ENCODE results near the gene MYCBP2.

The MYCBP2 gene

DNA sequence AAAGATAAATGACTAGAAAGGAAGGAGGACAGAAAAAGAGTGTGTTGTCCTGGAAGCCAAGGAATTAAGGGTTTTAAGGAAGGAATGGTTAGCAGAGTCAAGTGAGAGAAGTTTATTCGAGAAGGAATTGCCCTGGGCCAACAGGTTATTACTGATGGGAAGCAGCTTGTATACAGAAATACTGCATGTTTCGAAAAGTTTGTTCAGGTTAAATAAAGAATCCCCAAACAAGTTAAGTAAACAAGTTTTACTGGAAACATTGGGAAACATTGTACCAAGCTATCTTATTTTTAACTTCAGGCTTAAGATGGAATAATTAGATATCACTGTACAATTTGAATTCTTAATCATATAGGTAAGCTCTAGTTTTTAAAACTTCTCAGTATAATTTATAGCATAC lies 271.7 kb downstream of the MYCBP2 start:
- no peak overlapping the region for H3K27ac ChIP-seq (ENCODE audit: low read depth, low read length)
- no peaks in the 10 kb centered on the region for H3K9me3 ChIP-seq (ENCODE audit: insufficient read depth, low read depth, low read length)
- H3K36me3 ChIP-seq (ENCODE audit: insufficient read depth, low read length) = peaks cover 52% of the 10 kb centered on the region
- no peaks in the 10 kb centered on the region for H3K4me1 ChIP-seq (ENCODE audit: insufficient read depth, low read length)
- H3K9ac ChIP-seq (ENCODE audit: low read depth, low read length) = no peak overlapping the region
- H3K27me3 ChIP-seq (ENCODE audit: insufficient read depth, low read length) = no peaks in the 10 kb centered on the region
- WGBS = 96% methylated on average over 2 of the region's 2 CpGs
- no peak overlapping the region for H3K4me3 ChIP-seq (ENCODE audit: low read length)

DNA sequence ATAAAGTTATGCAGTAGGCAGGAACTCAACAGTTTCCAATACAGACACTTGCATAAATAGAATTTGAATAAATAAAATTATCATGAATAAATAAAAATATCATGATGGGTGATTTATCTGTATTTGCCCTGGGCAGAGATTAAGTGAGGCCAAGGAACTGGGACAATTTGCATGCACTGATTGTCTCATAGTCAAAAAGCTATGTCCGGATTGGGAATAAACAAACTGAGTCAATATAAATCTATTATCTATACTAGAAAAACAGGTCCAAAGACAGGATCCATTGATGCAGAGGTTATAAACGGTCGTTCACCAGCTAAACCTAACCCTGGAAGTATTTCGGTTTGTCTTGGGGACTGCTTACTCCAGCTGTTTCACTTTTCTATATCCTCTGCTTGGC lies 273.7 kb downstream of the MYCBP2 start:
- Histone ChIP-seq H3K9me3 (ENCODE audit: insufficient read depth, low read depth, low read length) (no peaks in the 10 kb centered on the region), H3K9ac (ENCODE audit: low read depth, low read length) (no peak overlapping the region), H3K27ac (ENCODE audit: low read depth, low read length) (no peak overlapping the region), H3K27me3 (ENCODE audit: insufficient read depth, low read length) (no peaks in the 10 kb centered on the region), H3K4me1 (ENCODE audit: insufficient read depth, low read length) (peaks cover 12% of the 10 kb centered on the region), H3K4me3 (ENCODE audit: low read length) (no peak overlapping the region), H3K36me3 (ENCODE audit: insufficient read depth, low read length) (peaks cover 49% of the 10 kb centered on the region)
- 94% methylated on average over 3 of the region's 4 CpGs for WGBS

- H3K9ac ChIP-seq (ENCODE audit: low read depth, low read length) = no peak overlapping the region
- no peaks in the 10 kb centered on the region for H3K27me3 ChIP-seq (ENCODE audit: insufficient read depth, low read length)
- H3K36me3 ChIP-seq (ENCODE audit: insufficient read depth, low read length) = peaks cover 30% of the 10 kb centered on the region
- H3K27ac ChIP-seq (ENCODE audit: low read depth, low read length) = peak overlapping the region; percentile 38; the same call in 1 of the 2 replicates
- peaks cover 13% of the 10 kb centered on the region for H3K4me1 ChIP-seq (ENCODE audit: insufficient read depth, low read length)
- H3K9me3 ChIP-seq (ENCODE audit: insufficient read depth, low read depth, low read length) = peaks cover 3% of the 10 kb centered on the region
- H3K4me3 ChIP-seq (ENCODE audit: low read length) = no peak overlapping the region
- WGBS = 55% methylated on average over 4 of the region's 4 CpGs
These were observed 278.2 kb downstream of the MYCBP2 start for GRCh38 chr13:77048681-77049080.

DNA sequence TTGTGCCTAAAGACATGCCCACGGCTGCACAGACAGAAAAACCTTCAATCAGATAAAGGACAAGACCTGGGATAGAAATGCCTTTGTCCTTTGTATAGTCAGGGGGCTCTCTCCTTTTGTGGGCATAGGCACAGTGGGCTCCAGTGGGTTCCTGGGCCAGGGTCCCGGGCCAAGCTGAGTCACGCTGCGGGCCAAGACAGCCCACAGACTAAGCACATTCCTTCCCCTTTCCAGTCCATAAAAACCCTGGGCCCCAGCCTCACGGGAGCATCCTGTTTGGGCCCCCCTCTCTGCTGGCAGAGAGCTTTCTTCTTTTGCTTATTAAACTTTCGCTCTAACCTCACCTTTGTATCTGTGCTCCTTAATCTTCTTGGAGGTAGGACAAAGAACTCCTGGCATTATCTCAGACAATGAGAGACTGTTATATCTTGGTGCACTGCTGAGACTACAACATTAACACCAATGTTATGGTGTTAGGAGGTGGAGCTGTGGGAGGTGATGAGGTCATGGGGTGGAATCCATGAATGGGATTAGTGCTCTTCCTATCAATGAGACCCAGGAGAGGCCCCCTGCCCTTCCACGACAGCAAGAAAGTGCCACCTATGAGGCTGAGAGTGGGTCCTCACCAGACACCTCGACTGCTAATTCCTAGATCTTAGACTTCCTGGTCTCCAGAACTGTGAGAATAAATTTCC lies 279.1 kb downstream of the MYCBP2 start:
- H3K9ac ChIP-seq (ENCODE audit: low read depth, low read length) = peak overlapping the region; percentile 24; the same call in 1 of the 2 replicates
- H3K27ac ChIP-seq (ENCODE audit: low read depth, low read length) = peak overlapping the region; percentile 54
- peaks cover 24% of the 10 kb centered on the region for H3K36me3 ChIP-seq (ENCODE audit: insufficient read depth, low read length)
- peaks cover 13% of the 10 kb centered on the region for H3K4me1 ChIP-seq (ENCODE audit: insufficient read depth, low read length)
- peaks cover 3% of the 10 kb centered on the region for H3K9me3 ChIP-seq (ENCODE audit: insufficient read depth, low read depth, low read length)
- no peak overlapping the region for H3K4me3 ChIP-seq (ENCODE audit: low read length)
- H3K27me3 ChIP-seq (ENCODE audit: insufficient read depth, low read length) = no peaks in the 10 kb centered on the region
- 85% methylated on average over 8 of the region's 8 CpGs for WGBS

- Histone ChIP-seq H3K36me3 (ENCODE audit: insufficient read depth, low read length) (peaks cover 14% of the 10 kb centered on the region), H3K9ac (ENCODE audit: low read depth, low read length) (no peak overlapping the region), H3K9me3 (ENCODE audit: insufficient read depth, low read depth, low read length) (peaks cover 3% of the 10 kb centered on the region), H3K4me3 (ENCODE audit: low read length) (no peak overlapping the region), H3K4me1 (ENCODE audit: insufficient read depth, low read length) (no peaks in the 10 kb centered on the region; the same call in 1 of the 2 replicates), H3K27me3 (ENCODE audit: insufficient read depth, low read length) (no peaks in the 10 kb centered on the region), H3K27ac (ENCODE audit: low read depth, low read length) (no peak overlapping the region)
- 95% methylated on average over 5 of the region's 5 CpGs for WGBS
These were observed 284.2 kb downstream of the MYCBP2 start for GRCh38 chr13:77042566-77043177.

DNA sequence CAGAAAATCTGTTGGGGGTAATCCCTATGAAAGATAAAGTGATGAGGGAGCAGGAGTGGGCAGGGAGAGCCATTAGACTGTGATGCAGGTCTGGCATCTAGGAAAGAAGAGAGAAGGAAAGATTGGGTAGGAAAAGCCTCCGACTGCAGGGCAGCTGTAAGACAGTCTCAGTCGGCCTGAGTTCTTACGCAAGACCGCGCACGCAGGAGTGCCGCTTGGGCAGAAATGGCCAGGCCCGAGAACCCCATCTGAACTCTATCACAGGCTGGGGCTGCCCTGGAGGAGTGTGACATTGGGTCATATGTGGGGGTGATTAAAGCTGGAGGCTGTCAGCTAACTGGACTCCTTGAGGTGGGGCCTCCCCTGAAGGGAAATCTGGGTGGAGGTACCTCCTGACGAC lies 286.1 kb downstream of the MYCBP2 start:
- no peaks in the 10 kb centered on the region for H3K27me3 ChIP-seq (ENCODE audit: insufficient read depth, low read length)
- no peak overlapping the region for H3K27ac ChIP-seq (ENCODE audit: low read depth, low read length)
- no peak overlapping the region for H3K9ac ChIP-seq (ENCODE audit: low read depth, low read length)
- H3K36me3 ChIP-seq (ENCODE audit: insufficient read depth, low read length) = peaks cover 11% of the 10 kb centered on the region
- H3K9me3 ChIP-seq (ENCODE audit: insufficient read depth, low read depth, low read length) = no peaks in the 10 kb centered on the region
- no peaks in the 10 kb centered on the region for H3K4me1 ChIP-seq (ENCODE audit: insufficient read depth, low read length)
- 96% methylated on average over 9 of the region's 9 CpGs for WGBS
- H3K4me3 ChIP-seq (ENCODE audit: low read length) = no peak overlapping the region

GRCh38 chr13:77040076-77040475 lies 286.8 kb downstream of the MYCBP2 start:
- H3K36me3 ChIP-seq (ENCODE audit: insufficient read depth, low read length) = peaks cover 8% of the 10 kb centered on the region
- no peaks in the 10 kb centered on the region for H3K9me3 ChIP-seq (ENCODE audit: insufficient read depth, low read depth, low read length)
- H3K9ac ChIP-seq (ENCODE audit: low read depth, low read length) = no peak overlapping the region
- no peak overlapping the region for H3K27ac ChIP-seq (ENCODE audit: low read depth, low read length)
- no peak overlapping the region for H3K4me3 ChIP-seq (ENCODE audit: low read length)
- no peaks in the 10 kb centered on the region for H3K4me1 ChIP-seq (ENCODE audit: insufficient read depth, low read length)
- 98% methylated on average over 7 of the region's 7 CpGs for WGBS
- no peaks in the 10 kb centered on the region for H3K27me3 ChIP-seq (ENCODE audit: insufficient read depth, low read length)

- H3K36me3 ChIP-seq (ENCODE audit: insufficient read depth, low read length) = no peaks in the 10 kb centered on the region
- no peaks in the 10 kb centered on the region for H3K9me3 ChIP-seq (ENCODE audit: insufficient read depth, low read depth, low read length)
- H3K4me3 ChIP-seq (ENCODE audit: low read length) = no peak overlapping the region
- no peak overlapping the region for H3K9ac ChIP-seq (ENCODE audit: low read depth, low read length)
- H3K27me3 ChIP-seq (ENCODE audit: insufficient read depth, low read length) = no peaks in the 10 kb centered on the region
- no peaks in the 10 kb centered on the region for H3K4me1 ChIP-seq (ENCODE audit: insufficient read depth, low read length)
- 85% methylated on average over 4 of the region's 5 CpGs for WGBS
- H3K27ac ChIP-seq (ENCODE audit: low read depth, low read length) = no peak overlapping the region
These were observed 287.9 kb downstream of the MYCBP2 start for GRCh38 chr13:77038907-77039480.

GRCh38 chr13:77036279-77036678 lies 290.6 kb downstream of the MYCBP2 start:
- H3K4me3 ChIP-seq (ENCODE audit: low read length) = no peak overlapping the region
- WGBS = 83% methylated on average over 1 of the region's 1 CpG
- H3K9me3 ChIP-seq (ENCODE audit: insufficient read depth, low read depth, low read length) = no peaks in the 10 kb centered on the region
- no peak overlapping the region for H3K9ac ChIP-seq (ENCODE audit: low read depth, low read length)
- no peaks in the 10 kb centered on the region for H3K36me3 ChIP-seq (ENCODE audit: insufficient read depth, low read length)
- H3K27me3 ChIP-seq (ENCODE audit: insufficient read depth, low read length) = no peaks in the 10 kb centered on the region
- H3K27ac ChIP-seq (ENCODE audit: low read depth, low read length) = no peak overlapping the region
- H3K4me1 ChIP-seq (ENCODE audit: insufficient read depth, low read length) = no peaks in the 10 kb centered on the region

- Histone ChIP-seq H3K4me3 (ENCODE audit: low read length) (no peak overlapping the region), H3K36me3 (ENCODE audit: insufficient read depth, low read length) (no peaks in the 10 kb centered on the region), H3K9me3 (ENCODE audit: insufficient read depth, low read depth, low read length) (no peaks in the 10 kb centered on the region), H3K9ac (ENCODE audit: low read depth, low read length) (no peak overlapping the region), H3K27ac (ENCODE audit: low read depth, low read length) (no peak overlapping the region), H3K27me3 (ENCODE audit: insufficient read depth, low read length) (no peaks in the 10 kb centered on the region), H3K4me1 (ENCODE audit: insufficient read depth, low read length) (no peaks in the 10 kb centered on the region)
- WGBS = 91% methylated on average over 5 of the region's 5 CpGs
These were observed 292.0 kb downstream of the MYCBP2 start for GRCh38 chr13:77034881-77035280.

DNA sequence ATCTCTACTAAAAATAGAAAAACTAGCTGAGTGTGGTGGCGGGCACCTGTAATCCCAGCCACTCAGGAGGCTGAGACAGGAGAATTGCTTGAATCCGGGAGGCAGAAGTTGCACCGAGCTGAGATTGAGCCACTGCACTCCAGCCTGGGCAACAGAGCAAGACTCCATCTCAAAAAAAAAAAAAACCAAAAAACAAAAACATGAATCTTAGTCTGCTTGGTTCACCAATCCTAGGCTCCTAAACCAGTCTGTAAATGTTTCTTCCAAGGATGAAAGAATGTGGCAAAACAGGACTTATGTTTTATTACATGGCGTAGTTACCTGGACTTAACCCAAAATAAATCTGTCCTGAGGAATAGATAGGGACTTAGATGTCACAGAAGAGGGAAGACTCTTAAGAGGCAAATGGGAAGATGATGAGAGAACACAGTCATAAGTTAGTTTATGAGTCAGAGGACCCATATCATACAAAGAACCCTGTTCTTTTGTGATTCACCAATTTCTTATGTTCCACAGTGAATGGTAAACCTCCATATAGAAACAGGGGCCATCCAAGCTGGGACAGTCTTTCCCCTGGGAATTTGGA lies 293.1 kb downstream of the MYCBP2 start:
- Histone ChIP-seq H3K27me3 (ENCODE audit: insufficient read depth, low read length) (no peaks in the 10 kb centered on the region), H3K27ac (ENCODE audit: low read depth, low read length) (no peak overlapping the region), H3K4me1 (ENCODE audit: insufficient read depth, low read length) (no peaks in the 10 kb centered on the region), H3K4me3 (ENCODE audit: low read length) (no peak overlapping the region), H3K9ac (ENCODE audit: low read depth, low read length) (no peak overlapping the region), H3K36me3 (ENCODE audit: insufficient read depth, low read length) (no peaks in the 10 kb centered on the region), H3K9me3 (ENCODE audit: insufficient read depth, low read depth, low read length) (no peaks in the 10 kb centered on the region)
- 94% methylated on average over 4 of the region's 4 CpGs for WGBS

Measured in HUES64 (cell line).